PC-9 (cell line): ENCODE data around the gene RBM39. TPM values are rescaled to one million over a fixed set of nuclear protein-coding genes. Genes with fewer than 3 reads are reported as not detected.
A peak's percentile ranks its signal among the peaks of the same experiment; 100 is the strongest.

Experiments used
- BruUV-seq: library from RNA; stranded (reverse); fragments of 400-500 nt; replicated peaks from 2 replicates; lab custom pipeline; 2021; lab: Mats Ljungman, UMichigan
- CTCF ChIA-PET: fragments of 300-600 bp; sonication (Branson Sonifier 250); formaldehyde crosslinking; loops from one replicate; lab custom pipeline; 2022; ENCODE audit warnings: antibody characterized with exemption; lab: Charles Lee
- POLR2A ChIA-PET: fragments of 300-600 bp; sonication (Branson Sonifier 250); formaldehyde crosslinking; loops from one replicate; lab custom pipeline; 2022; ENCODE audit warnings: antibody characterized with exemption; ENCODE audit not compliant: unreplicated experiment; lab: Charles Lee
- DNase-seq, 2 experiments: peaks; one replicate each; pipeline versions ENCODE4 v3.0.0 to v3.0.0-alpha.2; 2015 to 2022; ENCODE audit warnings: mixed read lengths in 1 of 2
- H2AFZ ChIP-seq: fragments of 200-600 bp; sonication (generic); 2 replicates; pipeline ENCODE4 v1.8.1; 2017; ENCODE audit warnings: antibody characterized with exemption
- H3F3A ChIP-seq: fragments of 200-600 bp; sonication (generic); 2 replicates; pipeline ENCODE4 v1.8.1; 2017; ENCODE audit warnings: antibody characterized with exemption, mild to moderate bottlenecking, low read depth; ENCODE audit not compliant: insufficient read depth
- H3K27ac ChIP-seq: fragments of 200-600 bp; sonication (generic); 2 replicates; pipeline ENCODE4 v1.6.1; 2016; ENCODE audit warnings: mixed run types
- H3K27me3 ChIP-seq: fragments of 200-600 bp; sonication (generic); 2 replicates; pipeline ENCODE4 v1.6.1; 2016; ENCODE audit warnings: low read depth, mixed run types; ENCODE audit not compliant: insufficient read depth
- H3K36me3 ChIP-seq: fragments of 200-600 bp; sonication (generic); 2 replicates; pipeline ENCODE4 v1.6.1; 2016; ENCODE audit warnings: low read depth, mixed run types
- H3K4me1 ChIP-seq: fragments of 200-600 bp; sonication (generic); replicated peaks from 2 replicates; pipeline ENCODE4 v1.6.1; 2016; ENCODE audit warnings: mixed run types; ENCODE audit not compliant: insufficient read depth
- H3K4me2 ChIP-seq: fragments of 200-600 bp; sonication (generic); 2 replicates; pipeline ENCODE4 v1.6.1; 2017; ENCODE audit warnings: mixed run types
- H3K4me3 ChIP-seq: fragments of 200-600 bp; sonication (generic); 2 replicates; pipeline ENCODE4 v1.6.1; 2016; ENCODE audit warnings: mixed run types
- H3K79me2 ChIP-seq: fragments of 200-600 bp; sonication (generic); 2 replicates; pipeline ENCODE4 v1.6.1; 2017; ENCODE audit warnings: low read depth, mixed run types
- H3K9me2 ChIP-seq: fragments of 200-600 bp; sonication (generic); 2 replicates; pipeline ENCODE4 v1.8.1; 2017; ENCODE audit warnings: mild to moderate bottlenecking; ENCODE audit not compliant: insufficient read depth
- H3K9me3 ChIP-seq: fragments of 200-600 bp; sonication (generic); 2 replicates; pipeline ENCODE4 v1.8.1; 2016; ENCODE audit warnings: low read depth; ENCODE audit not compliant: insufficient read depth
- H4K20me1 ChIP-seq: fragments of 200-600 bp; sonication (generic); 2 replicates; pipeline ENCODE4 v1.8.1; 2017; ENCODE audit not compliant: insufficient read depth
- EZH2 ChIP-seq: fragments of 200-600 bp; sonication (generic); IDR thresholded peaks from 2 replicates; pipeline ENCODE4 v1.8.0; 2017; ENCODE audit warnings: antibody characterized with exemption, low read depth
- intact Hi-C: fragments of 100-400 bp; cut with micrococcal nuclease; formaldehyde crosslinking; loops from one replicate; pipeline ENCODE4 v1.10.0; 2022; ENCODE audit not compliant: unreplicated experiment
- total RNA-seq: library from RNA; stranded (reverse); gene quantifications from 2 replicates; pipeline ENCODE4 v1.2.3, GENCODE V29; 2021
- TF ChIP-seq, protein P1 (sequence below): fragments of 200-600 bp; sonication (generic); conservative IDR thresholded peaks from 2 replicates; pipeline ENCODE4 v1.6.1; 2017; ENCODE audit warnings: mixed run types, antibody characterized with exemption, mild to moderate bottlenecking, moderate library complexity

RBM39 gene
- total RNA-seq, 1 experiment from 2014 or later = 379 TPM

DNA sequence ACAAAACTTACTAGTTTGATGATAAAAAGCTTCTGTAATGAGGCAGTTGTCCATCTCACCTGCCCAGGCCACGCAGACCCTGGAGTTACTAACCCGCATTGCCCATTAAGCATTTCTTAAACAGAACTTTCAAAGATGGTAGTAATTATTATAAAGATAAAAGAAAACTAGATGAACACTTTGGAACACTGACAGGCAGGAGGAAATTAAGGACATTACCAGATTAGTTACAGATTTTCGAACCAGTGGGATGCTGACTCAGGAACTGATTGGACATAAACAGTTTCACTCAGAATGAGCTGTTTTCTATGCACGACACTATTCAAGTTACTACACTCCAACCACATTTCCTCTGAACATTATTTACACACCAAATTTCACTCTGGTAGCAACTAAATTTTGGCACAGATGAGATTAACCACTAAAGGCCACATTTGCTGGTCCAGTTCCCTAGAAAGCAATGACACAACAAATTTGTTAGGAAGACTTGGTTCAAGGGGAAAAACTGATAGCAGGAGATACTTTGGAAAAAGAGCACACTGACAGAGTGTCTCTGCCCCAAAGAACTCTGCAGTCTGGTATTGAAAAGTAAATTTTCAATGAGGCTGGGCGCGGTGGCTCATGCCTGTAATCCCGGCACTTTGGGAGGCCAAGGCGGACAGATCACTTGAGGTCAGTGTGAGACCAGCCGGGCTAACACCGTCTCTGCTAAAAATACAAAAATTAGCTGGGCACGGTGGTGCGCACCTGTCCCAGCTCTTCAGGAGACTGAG lies 39.8 kb downstream of the RBM39 start:
- Histone ChIP-seq H3K36me3 (peaks cover 39% of the 10 kb centered on the region), H3K4me1 (peaks cover 25% of the 10 kb centered on the region), H4K20me1 (peaks cover 68% of the 10 kb centered on the region), H3K4me2 (no peak overlapping the region), H3K9me2 (no peaks in the 10 kb centered on the region), H3K27me3 (no peaks in the 10 kb centered on the region), H3K4me3 (no peak overlapping the region), H3K27ac (peak overlapping the region; percentile 36), H3K79me2 (peaks cover 56% of the 10 kb centered on the region), H2AFZ (no peak overlapping the region), H3K9me3 (no peaks in the 10 kb centered on the region), H3F3A (peaks cover 79% of the 10 kb centered on the region)
- no peak for DNase-seq
- ChIA-PET POLR2A (interaction anchor here (0.7 kb wide), 1 partner anchor 424 kb away, joined by 6 read pairs; the partner anchor contains the start of gene MMP24OS), CTCF (interaction anchor here (0.6 kb wide), 1 partner anchor 189 kb away, joined by 4 read pairs; no protein-coding TSS in a partner anchor)
- TF ChIP-seq, protein P1, sequence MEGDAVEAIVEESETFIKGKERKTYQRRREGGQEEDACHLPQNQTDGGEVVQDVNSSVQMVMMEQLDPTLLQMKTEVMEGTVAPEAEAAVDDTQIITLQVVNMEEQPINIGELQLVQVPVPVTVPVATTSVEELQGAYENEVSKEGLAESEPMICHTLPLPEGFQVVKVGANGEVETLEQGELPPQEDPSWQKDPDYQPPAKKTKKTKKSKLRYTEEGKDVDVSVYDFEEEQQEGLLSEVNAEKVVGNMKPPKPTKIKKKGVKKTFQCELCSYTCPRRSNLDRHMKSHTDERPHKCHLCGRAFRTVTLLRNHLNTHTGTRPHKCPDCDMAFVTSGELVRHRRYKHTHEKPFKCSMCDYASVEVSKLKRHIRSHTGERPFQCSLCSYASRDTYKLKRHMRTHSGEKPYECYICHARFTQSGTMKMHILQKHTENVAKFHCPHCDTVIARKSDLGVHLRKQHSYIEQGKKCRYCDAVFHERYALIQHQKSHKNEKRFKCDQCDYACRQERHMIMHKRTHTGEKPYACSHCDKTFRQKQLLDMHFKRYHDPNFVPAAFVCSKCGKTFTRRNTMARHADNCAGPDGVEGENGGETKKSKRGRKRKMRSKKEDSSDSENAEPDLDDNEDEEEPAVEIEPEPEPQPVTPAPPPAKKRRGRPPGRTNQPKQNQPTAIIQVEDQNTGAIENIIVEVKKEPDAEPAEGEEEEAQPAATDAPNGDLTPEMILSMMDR = no peak
- TF ChIP-seq EZH2 = no peak
- no TSS peak for BruUV-seq
- intact Hi-C loops = loop anchor here (5.0 kb wide), 1 partner anchor 190 kb away; no protein-coding TSS in a partner anchor

- BruUV-seq = no TSS peak
- H3K27me3 ChIP-seq = no peaks in the 10 kb centered on the region
- ChIA-PET POLR2A (no interaction called here), CTCF (interaction anchor here (0.6 to 1.1 kb wide), 2 partner anchors 184 to 380 kb away, joined by 3 read pairs; no protein-coding TSS in a partner anchor)
- peak overlapping the region; percentile 83 for H3K4me2 ChIP-seq
- intact Hi-C loops = loop anchor here (5.0 kb wide), 1 partner anchor 188 kb away; no protein-coding TSS in a partner anchor
- H3K4me3 ChIP-seq = peak overlapping the region; percentile 96
- DNase-seq = no peak
- no peak for TF ChIP-seq EZH2
- TF ChIP-seq, protein P1 = no peak
- peaks cover 25% of the 10 kb centered on the region for H3K4me1 ChIP-seq
- H2AFZ ChIP-seq = no peak overlapping the region
- peaks cover 63% of the 10 kb centered on the region for H3F3A ChIP-seq
- H3K79me2 ChIP-seq = peaks cover 47% of the 10 kb centered on the region
- H3K9me3 ChIP-seq = no peaks in the 10 kb centered on the region
- peaks cover 53% of the 10 kb centered on the region for H4K20me1 ChIP-seq
- H3K36me3 ChIP-seq = peaks cover 31% of the 10 kb centered on the region
- H3K27ac ChIP-seq = peak overlapping the region; percentile 75; the same call in 1 of the 2 replicates
- H3K9me2 ChIP-seq = no peaks in the 10 kb centered on the region
Measured at GRCh38 chr20:35700625-35701148, 41.4 kb downstream of the RBM39 start.

GRCh38 chr20:35699957-35700624 lies 42.0 kb downstream of the RBM39 start:
- peaks cover 45% of the 10 kb centered on the region for H3K79me2 ChIP-seq
- DNase-seq = no peak
- intact Hi-C loops = loop anchor here (5.0 kb wide), 3 partner anchors 83 to 233 kb away; partner anchors contain the start of gene SPAG4
- peaks cover 30% of the 10 kb centered on the region for H3K36me3 ChIP-seq
- ChIA-PET CTCF (interaction anchor here (1.1 kb wide), 1 partner anchor 184 kb away, joined by 3 read pairs; no protein-coding TSS in a partner anchor), POLR2A (interaction anchor here (0.6 to 1.0 kb wide), 4 partner anchors 42 to 234 kb away, joined by 3 to 6 read pairs (median 4); partner anchors contain the start of gene RBM39)
- H3K4me1 ChIP-seq = peaks cover 25% of the 10 kb centered on the region
- peak overlapping the region; percentile 83 for H3K4me2 ChIP-seq
- H3F3A ChIP-seq = peaks cover 57% of the 10 kb centered on the region
- H3K9me3 ChIP-seq = no peaks in the 10 kb centered on the region
- H3K27me3 ChIP-seq = no peaks in the 10 kb centered on the region
- BruUV-seq = no TSS peak
- peak overlapping the region; percentile 75 for H3K27ac ChIP-seq
- peaks cover 48% of the 10 kb centered on the region for H4K20me1 ChIP-seq
- H3K9me2 ChIP-seq = no peaks in the 10 kb centered on the region
- peak overlapping the region; percentile 95 for H2AFZ ChIP-seq
- TF ChIP-seq, protein P1 = no peak
- TF ChIP-seq EZH2 = no peak
- H3K4me3 ChIP-seq = peak overlapping the region; percentile 96
